Trophoblast cell (in vitro differentiated cells and primary cell): Measurements from ENCODE around the gene PHF21A.

Source experiments
- DNase-seq, 2 donors: peaks; one replicate each; pipeline ENCODE4 v3.0.0-alpha.2; 2016
- H2AFZ ChIP-seq: 2 replicates; pipeline ENCODE4 v1.6.1; 2013; ENCODE audit warnings: low read length, moderate library complexity, mild to moderate bottlenecking; ENCODE audit not compliant: insufficient read depth, poor library complexity
- H2AK5ac ChIP-seq: 2 replicates; pipeline ENCODE4 v1.6.1; 2013; ENCODE audit warnings: mild to moderate bottlenecking, low read length
- H2BK120ac ChIP-seq: 2 replicates; pipeline ENCODE4 v1.6.1; 2013; ENCODE audit warnings: low read length, mild to moderate bottlenecking, moderate library complexity; ENCODE audit not compliant: insufficient read depth, poor library complexity
- H2BK12ac ChIP-seq: 2 replicates; pipeline ENCODE4 v1.6.1; 2013; ENCODE audit warnings: mild to moderate bottlenecking, low read length, moderate library complexity
- H2BK5ac ChIP-seq: 2 replicates; pipeline ENCODE4 v1.6.1; 2013; ENCODE audit warnings: low read length, low read depth, moderate library complexity, mild to moderate bottlenecking; ENCODE audit not compliant: poor library complexity
- H3K14ac ChIP-seq: 2 replicates; pipeline ENCODE4 v1.6.1; 2013; ENCODE audit warnings: mild to moderate bottlenecking, low read length
- H3K18ac ChIP-seq: 2 replicates; pipeline ENCODE4 v1.6.1; 2013; ENCODE audit warnings: mild to moderate bottlenecking, low read length
- H3K23ac ChIP-seq: 2 replicates; pipeline ENCODE4 v1.6.1; 2013; ENCODE audit warnings: low read length
- H3K27ac ChIP-seq: 2 replicates; pipeline ENCODE4 v1.5.1; 2013; ENCODE audit warnings: low read depth, mild to moderate bottlenecking, inconsistent platforms, low read length, moderate library complexity
- H3K27me3 ChIP-seq: 2 replicates; pipeline ENCODE4 v1.6.1; 2013; ENCODE audit warnings: inconsistent platforms, mild to moderate bottlenecking, low read length, moderate library complexity; ENCODE audit not compliant: insufficient read depth
- H3K36me3 ChIP-seq, 2 experiments: 1 replicate in 1 of 2; 2 replicates in 1 of 2; pipeline ENCODE4 v1.6.1; 2013; ENCODE audit warnings: low read length in 2 of 2, mild to moderate bottlenecking in 2 of 2, moderate library complexity in 1 of 2; ENCODE audit not compliant: insufficient read depth in 2 of 2, control insufficient read depth in 1 of 2
- H3K4ac ChIP-seq: 2 replicates; pipeline ENCODE4 v1.6.1; 2013; ENCODE audit warnings: low read depth, mild to moderate bottlenecking, low read length, moderate library complexity
- H3K4me1 ChIP-seq, 2 experiments: 1 replicate in 1 of 2; 2 replicates in 1 of 2; pipeline ENCODE4 v1.6.1; 2013; ENCODE audit warnings: low read length in 2 of 2, mild to moderate bottlenecking in 2 of 2, moderate library complexity in 1 of 2; ENCODE audit not compliant: insufficient read depth in 2 of 2, control insufficient read depth in 1 of 2
- H3K4me2 ChIP-seq: 2 replicates; pipeline ENCODE4 v1.6.1; 2013; ENCODE audit warnings: inconsistent platforms, mild to moderate bottlenecking, low read length, moderate library complexity
- H3K4me3 ChIP-seq: 2 replicates; pipeline ENCODE4 v1.5.1; 2013; ENCODE audit warnings: mild to moderate bottlenecking, low read depth, low read length, inconsistent platforms
- H3K79me1 ChIP-seq: one replicate; pipeline ENCODE4 v1.6.1; 2013; ENCODE audit warnings: low read length
- H3K79me2 ChIP-seq: 2 replicates; pipeline ENCODE4 v1.6.1; 2013; ENCODE audit warnings: low read length, mild to moderate bottlenecking; ENCODE audit not compliant: control insufficient read depth, insufficient read depth, poor library complexity
- H3K9ac ChIP-seq: 2 replicates; pipeline ENCODE4 v1.6.1; 2013; ENCODE audit warnings: mild to moderate bottlenecking, low read length
- H3K9me3 ChIP-seq: 2 replicates; pipeline ENCODE4 v1.6.1; 2013; ENCODE audit warnings: low read depth, mild to moderate bottlenecking, control low read depth, inconsistent platforms, low read length; ENCODE audit not compliant: insufficient read depth
- H4K12ac ChIP-seq: 2 replicates; pipeline ENCODE4 v1.6.1; 2013; ENCODE audit warnings: low read depth, mild to moderate bottlenecking, low read length, moderate library complexity
- H4K8ac ChIP-seq: 2 replicates; pipeline ENCODE4 v1.6.1; 2013; ENCODE audit warnings: low read depth, mild to moderate bottlenecking, low read length, moderate library complexity
- H4K91ac ChIP-seq: one replicate; pipeline ENCODE4 v1.6.1; 2013; ENCODE audit warnings: low read depth, mild to moderate bottlenecking, low read length, moderate library complexity
- WGBS: extraction: QIAGEN DNeasy Blood & Tissue Kit; methylation state at CpG from one replicate; pipeline ENCODE4 v1.1.7; 2013; ENCODE audit warnings: missing lambda C conversion rate; ENCODE audit not compliant: insufficient read length, insufficient coverage; ENCODE audit errors: extremely low coverage; 5-methylcytosine and 5-hydroxymethylcytosine counted together

The PHF21A gene

GRCh38 chr11:46060013-46060412, 61.2 kb downstream of the PHF21A start:
- Histone ChIP-seq H3K14ac (no peak overlapping the region), H2BK120ac (no peak overlapping the region), H2AFZ (no peak overlapping the region), H2BK12ac (no peak overlapping the region), H3K79me2 (no peaks in the 10 kb centered on the region), H3K9ac (no peak overlapping the region), H3K9me3 (no peaks in the 10 kb centered on the region), H3K4me3 (no peak overlapping the region), H3K27me3 (no peaks in the 10 kb centered on the region), H3K4me1 (no peaks in the 10 kb centered on the region), H2BK5ac (no peak overlapping the region), H3K36me3 (peaks cover 0 to 2% of the 10 kb centered on the region in 2 experiments), H3K4ac (no peak overlapping the region), H3K23ac (no peak overlapping the region), H3K18ac (no peak overlapping the region), H4K8ac (no peak overlapping the region), H3K27ac (no peak overlapping the region), H4K91ac (no peak overlapping the region), H4K12ac (no peak overlapping the region), H2AK5ac (no peak overlapping the region), H3K4me2 (no peak overlapping the region), H3K79me1 (no peaks in the 10 kb centered on the region)
- no CpG with 5 or more reads among the region's 2 CpGs for WGBS
- no peak for DNase-seq

- Histone ChIP-seq H3K9me3 (no peaks in the 10 kb centered on the region), H2BK12ac (no peak overlapping the region), H2BK5ac (no peak overlapping the region), H3K4me2 (no peak overlapping the region), H3K4ac (no peak overlapping the region), H3K14ac (no peak overlapping the region), H3K23ac (no peak overlapping the region), H3K9ac (no peak overlapping the region), H3K79me1 (no peaks in the 10 kb centered on the region), H3K79me2 (no peaks in the 10 kb centered on the region), H3K27ac (no peak overlapping the region), H3K36me3 (peaks cover 0 to 2% of the 10 kb centered on the region in 2 experiments), H2BK120ac (no peak overlapping the region), H2AFZ (no peak overlapping the region), H3K4me1 (peaks cover 0 to 2% of the 10 kb centered on the region in 2 experiments), H3K27me3 (no peaks in the 10 kb centered on the region), H4K8ac (no peak overlapping the region), H4K12ac (no peak overlapping the region), H3K4me3 (no peak overlapping the region), H4K91ac (no peak overlapping the region), H2AK5ac (no peak overlapping the region), H3K18ac (no peak overlapping the region)
- no peak for DNase-seq
- no CpG with 5 or more reads among the region's 2 CpGs for WGBS
These were observed 63.8 kb downstream of the PHF21A start for GRCh38 chr11:46057489-46057888.

GRCh38 chr11:46055371-46055770, 65.9 kb downstream of the PHF21A start:
- Histone ChIP-seq H3K79me2 (no peaks in the 10 kb centered on the region), H3K4me3 (no peak overlapping the region), H2AFZ (no peak overlapping the region), H2AK5ac (no peak overlapping the region), H3K27ac (no peak overlapping the region), H3K79me1 (peaks cover 5% of the 10 kb centered on the region), H3K9me3 (no peaks in the 10 kb centered on the region), H3K36me3 (peaks cover 0 to 2% of the 10 kb centered on the region in 2 experiments), H3K18ac (no peak overlapping the region), H3K27me3 (no peaks in the 10 kb centered on the region), H3K4me2 (no peak overlapping the region), H3K4ac (no peak overlapping the region), H4K12ac (no peak overlapping the region), H2BK12ac (no peak overlapping the region), H2BK120ac (no peak overlapping the region), H3K14ac (no peak overlapping the region), H2BK5ac (no peak overlapping the region), H4K91ac (no peak overlapping the region), H3K4me1 (peaks cover 5 to 10% of the 10 kb centered on the region in 2 experiments), H4K8ac (no peak overlapping the region), H3K23ac (no peak overlapping the region), H3K9ac (no peak overlapping the region)
- WGBS, result no CpG with 5 or more reads among the region's 1 CpG
- no peak for DNase-seq

- H4K8ac ChIP-seq, result no peak overlapping the region
- no peak overlapping the region for H2AFZ ChIP-seq
- H3K79me1 ChIP-seq, result peaks cover 5% of the 10 kb centered on the region
- H2BK5ac ChIP-seq, result no peak overlapping the region
- peak overlapping the region; percentile 97 for H3K27ac ChIP-seq
- H3K14ac ChIP-seq, result no peak overlapping the region
- no peaks in the 10 kb centered on the region for H3K9me3 ChIP-seq
- no peak overlapping the region for H3K4ac ChIP-seq
- H4K91ac ChIP-seq, result no peak overlapping the region
- peaks cover 10 to 18% of the 10 kb centered on the region in 2 experiments for H3K4me1 ChIP-seq
- no peak overlapping the region for H3K4me3 ChIP-seq
- H3K18ac ChIP-seq, result no peak overlapping the region
- peak overlapping the region; percentile 43 for H3K4me2 ChIP-seq
- no CpG with 5 or more reads among the region's 1 CpG for whole genome bisulfite sequencing
- H2AK5ac ChIP-seq, result no peak overlapping the region
- no peak overlapping the region for H2BK12ac ChIP-seq
- no peaks in the 10 kb centered on the region for H3K27me3 ChIP-seq
- no peak overlapping the region for H3K23ac ChIP-seq
- H4K12ac ChIP-seq, result no peak overlapping the region
- H3K36me3 ChIP-seq, result no peaks in the 10 kb centered on the region
- DNase-seq, result peak in 1 of 2 donors; percentile 19
- H3K9ac ChIP-seq, result no peak overlapping the region
- no peak overlapping the region for H2BK120ac ChIP-seq
- H3K79me2 ChIP-seq, result no peaks in the 10 kb centered on the region
These were observed 70.2 kb downstream of the PHF21A start for GRCh38 chr11:46051102-46051501.
